H9 (cell line): ENCODE results near the gene LAMB1. TPM values are rescaled to one million over a fixed set of nuclear protein-coding genes. Genes with fewer than 3 reads are reported as not detected.

ENCODE experiments used
- DNase-seq: peaks from one replicate; pipeline ENCODE4 v3.0.0-alpha.2; 2017
- H2AFZ ChIP-seq: one replicate; pipeline ENCODE4 v1.6.1; 2013; ENCODE audit warnings: mild to moderate bottlenecking, low read length, control low read depth, moderate library complexity
- H2AK5ac ChIP-seq: 2 replicates; pipeline ENCODE4 v1.6.1; 2013; ENCODE audit warnings: low read length, control low read depth, mixed read lengths; ENCODE audit not compliant: insufficient read length
- H2BK120ac ChIP-seq: one replicate; pipeline ENCODE4 v1.6.1; 2013; ENCODE audit warnings: low read depth, mild to moderate bottlenecking, low read length, control low read depth, inconsistent platforms; ENCODE audit not compliant: poor library complexity, severe bottlenecking
- H2BK12ac ChIP-seq: 2 replicates; pipeline ENCODE4 v1.6.1; 2013; ENCODE audit warnings: low read length, control low read depth, mixed read lengths, low read depth; ENCODE audit not compliant: insufficient read length
- H2BK15ac ChIP-seq: 2 replicates; pipeline ENCODE4 v1.6.1; 2013; ENCODE audit warnings: low read depth, low read length, control low read depth
- H2BK20ac ChIP-seq: one replicate; pipeline ENCODE4 v1.6.1; 2013; ENCODE audit warnings: low read depth, mild to moderate bottlenecking, low read length, control low read depth, inconsistent platforms; ENCODE audit not compliant: poor library complexity, severe bottlenecking
- H2BK5ac ChIP-seq: 2 replicates; pipeline ENCODE4 v1.6.1; 2013; ENCODE audit warnings: low read length, control low read depth, mixed read lengths; ENCODE audit not compliant: insufficient read length
- H3K14ac ChIP-seq: 2 replicates; pipeline ENCODE4 v1.6.1; 2013; ENCODE audit warnings: low read length, control low read depth; ENCODE audit not compliant: insufficient read depth
- H3K18ac ChIP-seq: 2 replicates; pipeline ENCODE4 v1.6.1; 2013; ENCODE audit warnings: low read depth, mild to moderate bottlenecking, mixed read lengths, low read length, control low read depth; ENCODE audit not compliant: insufficient read length
- H3K23ac ChIP-seq: 2 replicates; pipeline ENCODE4 v1.6.1; 2013; ENCODE audit warnings: low read length, control low read depth, mixed read lengths, low read depth; ENCODE audit not compliant: insufficient read length
- H3K23me2 ChIP-seq: 2 replicates; pipeline ENCODE4 v1.6.1; 2013; ENCODE audit warnings: low read depth, mild to moderate bottlenecking, mixed read lengths, low read length, control low read depth; ENCODE audit not compliant: insufficient read length, poor library complexity, severe bottlenecking
- H3K27ac ChIP-seq: 2 replicates; pipeline ENCODE4 v1.5.1; 2013; ENCODE audit warnings: low read length, control low read depth, mixed read lengths, low read depth; ENCODE audit not compliant: insufficient read length
- H3K27me3 ChIP-seq: 2 replicates; pipeline ENCODE4 v1.6.1; 2013; ENCODE audit warnings: low read length, control low read depth, inconsistent platforms; ENCODE audit not compliant: insufficient read depth
- H3K4ac ChIP-seq: 2 replicates; pipeline ENCODE4 v1.6.1; 2013; ENCODE audit warnings: low read depth, mild to moderate bottlenecking, control low read depth, inconsistent platforms, low read length, moderate library complexity
- H3K4me1 ChIP-seq: 2 replicates; pipeline ENCODE4 v1.6.1; 2013; ENCODE audit warnings: low read length, control low read depth, inconsistent platforms; ENCODE audit not compliant: insufficient read depth
- H3K4me2 ChIP-seq: 2 replicates; pipeline ENCODE4 v1.6.1; 2013; ENCODE audit warnings: low read length, control low read depth, mixed read lengths; ENCODE audit not compliant: insufficient read length, insufficient read depth
- H3K56ac ChIP-seq: 2 replicates; pipeline ENCODE4 v1.6.1; 2013; ENCODE audit warnings: low read depth, mild to moderate bottlenecking, mixed read lengths, low read length, control low read depth; ENCODE audit not compliant: insufficient read length
- H3K79me1 ChIP-seq: 2 replicates; pipeline ENCODE4 v1.6.1; 2013; ENCODE audit warnings: low read depth, mild to moderate bottlenecking, moderate library complexity, low read length, control low read depth, inconsistent platforms; ENCODE audit not compliant: insufficient read depth, poor library complexity, severe bottlenecking
- H3K79me2 ChIP-seq: 2 replicates; pipeline ENCODE4 v1.6.1; 2013; ENCODE audit warnings: low read length, control low read depth, inconsistent platforms; ENCODE audit not compliant: insufficient read depth
- H3K9ac ChIP-seq: 2 replicates; pipeline ENCODE4 v1.6.1; 2013; ENCODE audit warnings: low read length, control low read depth, mixed read lengths; ENCODE audit not compliant: insufficient read length; ENCODE audit errors: extremely low read depth
- H3K9me3 ChIP-seq: one replicate; pipeline ENCODE4 v1.6.1; 2013; ENCODE audit warnings: low read depth, low read length, inconsistent platforms; ENCODE audit not compliant: control insufficient read depth
- H3T11ph ChIP-seq: one replicate; pipeline ENCODE4 v1.6.1; 2013; ENCODE audit warnings: mild to moderate bottlenecking, low read length, control low read depth, inconsistent platforms
- H4K20me1 ChIP-seq: one replicate; pipeline ENCODE4 v1.6.1; 2013; ENCODE audit not compliant: control insufficient read depth, insufficient read length, insufficient read depth
- H4K5ac ChIP-seq: 2 replicates; pipeline ENCODE4 v1.6.1; 2013; ENCODE audit warnings: low read depth, mild to moderate bottlenecking, mixed read lengths, low read length, control low read depth; ENCODE audit not compliant: insufficient read length
- H4K8ac ChIP-seq: replicated peaks from 2 replicates; pipeline ENCODE4 v1.6.1; 2013; ENCODE audit warnings: low read length, control low read depth, mixed read lengths, low read depth; ENCODE audit not compliant: insufficient read length
- H4K91ac ChIP-seq: 2 replicates; pipeline ENCODE4 v1.6.1; 2013; ENCODE audit warnings: low read depth, mild to moderate bottlenecking, moderate library complexity, mixed read lengths, low read length, control low read depth; ENCODE audit not compliant: insufficient read length
- H3K27ac Mint-ChIP-seq, 3 experiments: 2 replicates in 2 of 3; 3 replicates in 1 of 3; pipeline ENCODE4 v1.8.0; 2020 to 2021; ENCODE audit warnings: mixed read lengths in 3 of 3, mild to moderate bottlenecking in 1 of 3, moderate library complexity in 1 of 3
- H3K27me3 Mint-ChIP-seq: 2 replicates; pipeline ENCODE4 v1.8.0; 2021; ENCODE audit warnings: low read depth, mild to moderate bottlenecking, moderate library complexity, mixed read lengths
- H3K36me3 Mint-ChIP-seq, 3 experiments: 2 replicates in 2 of 3; 3 replicates in 1 of 3; pipeline ENCODE4 v1.8.0; 2020 to 2021; ENCODE audit warnings: low read depth in 3 of 3, mixed read lengths in 3 of 3; ENCODE audit not compliant: insufficient read depth in 1 of 3
- H3K4me1 Mint-ChIP-seq, 2 experiments: 2 replicates each; pipeline ENCODE4 v1.8.0; 2020; ENCODE audit warnings: mixed read lengths in 2 of 2
- H3K4me3 Mint-ChIP-seq, 2 experiments: 2 replicates in 1 of 2; 3 replicates in 1 of 2; pipeline ENCODE4 v1.8.0; 2020 to 2021; ENCODE audit warnings: mild to moderate bottlenecking in 2 of 2, mixed read lengths in 2 of 2, moderate library complexity in 1 of 2
- H3K9me3 Mint-ChIP-seq, 2 experiments: 2 replicates in 1 of 2; 3 replicates in 1 of 2; pipeline ENCODE4 v1.8.0; 2020; ENCODE audit warnings: mild to moderate bottlenecking in 2 of 2, mixed read lengths in 2 of 2, moderate library complexity in 1 of 2
- WGBS: extraction: QIAGEN DNeasy Blood & Tissue Kit; methylation state at CpG from one replicate; pipeline ENCODE4 v1.1.7; 2013; ENCODE audit warnings: missing lambda C conversion rate, low lambda C conversion rate, mixed read lengths; ENCODE audit not compliant: insufficient read length; ENCODE audit errors: extremely low coverage; 5-methylcytosine and 5-hydroxymethylcytosine counted together
- total RNA-seq: library from RNA; stranded (reverse); gene quantifications from 2 replicates; pipeline ENCODE4 v1.2.1, GENCODE V29; 2021
- TF ChIP-seq, protein P1 (sequence below): fragments of 200-600 bp; sonication (generic); conservative IDR thresholded peaks from 3 replicates; pipeline ENCODE4 v1.8.0; 2021; ENCODE audit warnings: antibody characterized with exemption, mild to moderate bottlenecking

The LAMB1 gene
- total RNA-seq, 1 experiment from 2014 or later: 75.8 TPM

DNA sequence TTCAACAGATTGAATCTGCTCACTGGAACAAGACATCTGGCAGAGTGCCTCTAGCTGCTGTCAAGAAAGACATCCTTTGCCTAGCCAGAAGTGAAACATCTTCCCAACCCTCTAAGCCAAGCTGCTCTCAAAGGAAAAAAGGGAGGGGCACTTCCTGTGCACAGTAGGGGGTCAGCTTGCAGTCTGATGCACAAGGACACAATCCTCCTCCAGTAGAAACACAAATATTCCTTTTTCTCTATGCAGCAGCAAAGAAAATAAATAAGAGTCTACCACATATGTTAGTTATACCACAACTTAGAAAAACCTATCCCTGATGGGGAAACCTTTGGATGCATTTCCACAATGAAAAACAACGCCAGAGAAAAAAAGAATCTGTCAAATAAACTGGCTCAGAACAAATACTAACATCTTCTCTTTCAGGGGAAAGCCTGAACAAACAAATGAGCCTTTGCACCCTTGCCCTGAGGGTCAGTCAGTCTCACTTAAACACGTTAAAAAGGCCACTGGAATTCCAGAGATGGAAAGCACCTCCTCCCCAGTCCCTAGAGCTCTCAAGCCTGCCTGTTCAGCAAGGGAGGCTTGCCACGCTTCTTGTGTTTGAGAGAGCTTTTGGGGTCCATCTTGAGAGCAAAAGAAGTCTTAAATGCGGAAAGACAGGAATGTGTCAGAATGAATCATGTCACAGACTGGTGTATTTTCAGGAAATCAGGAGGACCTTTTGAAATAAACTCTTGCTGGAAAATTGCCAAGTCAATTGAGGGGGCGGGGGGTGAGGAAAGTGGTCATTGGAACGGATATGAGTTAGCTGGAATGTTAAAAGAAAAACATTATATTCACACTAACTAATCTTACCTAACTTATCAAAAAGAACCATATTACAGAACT lies 7.5 kb downstream of the LAMB1 start:
- H2BK20ac ChIP-seq: no peak overlapping the region
- no peaks in the 10 kb centered on the region for H3K23me2 ChIP-seq
- no peak overlapping the region for H4K91ac ChIP-seq
- H3K23ac ChIP-seq: no peak overlapping the region
- no peak overlapping the region for H2BK120ac ChIP-seq
- H3K9me3 ChIP-seq: no peaks in the 10 kb centered on the region
- no peak overlapping the region for H2AK5ac ChIP-seq
- H2BK12ac ChIP-seq: no peak overlapping the region
- Mint-ChIP-seq H3K4me1 (peaks cover 14 to 21% of the 10 kb centered on the region in 2 experiments), H3K9me3 (no peaks in the 10 kb centered on the region), H3K27ac (peak overlapping the region; percentile 29 to 86 (median 67); a peak in 5 of 7 replicates), H3K4me3 (no peak overlapping the region), H3K27me3 (no peaks in the 10 kb centered on the region; the same call in 1 of the 2 replicates), H3K36me3 (peaks cover 2 to 59% (median 23%) of the 10 kb centered on the region in 3 experiments; a peak in 6 of 7 replicates)
- H3K4ac ChIP-seq: no peak overlapping the region
- H3K56ac ChIP-seq: no peak overlapping the region
- WGBS: no CpG with 5 or more reads among the region's 6 CpGs
- TF ChIP-seq, protein P1, sequence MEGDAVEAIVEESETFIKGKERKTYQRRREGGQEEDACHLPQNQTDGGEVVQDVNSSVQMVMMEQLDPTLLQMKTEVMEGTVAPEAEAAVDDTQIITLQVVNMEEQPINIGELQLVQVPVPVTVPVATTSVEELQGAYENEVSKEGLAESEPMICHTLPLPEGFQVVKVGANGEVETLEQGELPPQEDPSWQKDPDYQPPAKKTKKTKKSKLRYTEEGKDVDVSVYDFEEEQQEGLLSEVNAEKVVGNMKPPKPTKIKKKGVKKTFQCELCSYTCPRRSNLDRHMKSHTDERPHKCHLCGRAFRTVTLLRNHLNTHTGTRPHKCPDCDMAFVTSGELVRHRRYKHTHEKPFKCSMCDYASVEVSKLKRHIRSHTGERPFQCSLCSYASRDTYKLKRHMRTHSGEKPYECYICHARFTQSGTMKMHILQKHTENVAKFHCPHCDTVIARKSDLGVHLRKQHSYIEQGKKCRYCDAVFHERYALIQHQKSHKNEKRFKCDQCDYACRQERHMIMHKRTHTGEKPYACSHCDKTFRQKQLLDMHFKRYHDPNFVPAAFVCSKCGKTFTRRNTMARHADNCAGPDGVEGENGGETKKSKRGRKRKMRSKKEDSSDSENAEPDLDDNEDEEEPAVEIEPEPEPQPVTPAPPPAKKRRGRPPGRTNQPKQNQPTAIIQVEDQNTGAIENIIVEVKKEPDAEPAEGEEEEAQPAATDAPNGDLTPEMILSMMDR: no peak
- H2BK5ac ChIP-seq: no peak overlapping the region
- no peak overlapping the region for H3K9ac ChIP-seq
- H3T11ph ChIP-seq: no peak overlapping the region
- H2BK15ac ChIP-seq: no peak overlapping the region
- no peaks in the 10 kb centered on the region for H4K20me1 ChIP-seq
- H3K18ac ChIP-seq: no peak overlapping the region
- H3K27ac ChIP-seq: no peak overlapping the region
- H4K5ac ChIP-seq: no peak overlapping the region
- H3K79me1 ChIP-seq: no peaks in the 10 kb centered on the region
- peaks cover 2% of the 10 kb centered on the region; the same call in 1 of the 2 replicates for H3K27me3 ChIP-seq
- peak; percentile 65 for DNase-seq
- no peak overlapping the region for H4K8ac ChIP-seq
- peaks cover 2% of the 10 kb centered on the region; the same call in 1 of the 2 replicates for H3K4me1 ChIP-seq
- no peak overlapping the region for H2AFZ ChIP-seq
- H3K79me2 ChIP-seq: no peaks in the 10 kb centered on the region
- no peak overlapping the region for H3K14ac ChIP-seq
- H3K4me2 ChIP-seq: no peak overlapping the region
